ENCODE measurements around the gene CLCA1.

Gene CLCA1

GRCh38 chr1:86504137-86504479 lies 35.4 kb downstream of the CLCA1 start:
- DNase-seq, result no peak
- no peak for ATAC-seq

DNA sequence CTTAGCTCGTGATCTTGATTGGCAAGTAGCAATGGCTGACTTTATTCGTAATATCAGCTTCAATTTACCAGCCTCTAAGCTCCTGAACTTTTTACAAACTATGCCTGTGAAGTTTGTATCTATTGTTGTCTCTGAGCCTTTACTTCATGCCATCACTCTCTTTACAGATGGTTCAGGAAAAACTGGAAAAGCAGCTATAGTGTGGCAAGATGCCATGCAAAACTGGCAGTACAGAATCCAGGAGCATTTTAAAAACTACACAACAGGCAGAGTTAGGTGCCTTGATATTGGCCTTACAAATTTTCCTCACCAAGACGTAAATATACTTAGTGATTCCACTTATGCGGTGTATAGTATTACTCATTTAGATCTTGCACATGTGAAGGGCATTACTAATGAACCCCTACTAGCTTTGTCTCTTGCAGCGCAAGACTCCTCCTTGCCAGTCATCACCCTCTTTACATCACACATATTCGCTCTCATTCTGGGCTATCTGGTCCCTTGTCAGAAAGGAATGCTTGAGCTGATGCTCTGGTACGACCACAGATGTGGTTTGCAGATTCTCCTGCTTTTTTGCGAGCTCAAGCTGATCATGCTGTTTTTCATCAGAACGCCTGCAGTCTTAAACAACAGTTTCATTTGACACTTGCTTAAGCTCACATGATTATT lies 36.3 kb downstream of the CLCA1 start:
- DNase-seq (no peak), ATAC-seq (no peak)

GRCh38 chr1:86505564-86505902 lies 36.8 kb downstream of the CLCA1 start:
- DNase-seq, result no peak
- no peak for ATAC-seq

DNA sequence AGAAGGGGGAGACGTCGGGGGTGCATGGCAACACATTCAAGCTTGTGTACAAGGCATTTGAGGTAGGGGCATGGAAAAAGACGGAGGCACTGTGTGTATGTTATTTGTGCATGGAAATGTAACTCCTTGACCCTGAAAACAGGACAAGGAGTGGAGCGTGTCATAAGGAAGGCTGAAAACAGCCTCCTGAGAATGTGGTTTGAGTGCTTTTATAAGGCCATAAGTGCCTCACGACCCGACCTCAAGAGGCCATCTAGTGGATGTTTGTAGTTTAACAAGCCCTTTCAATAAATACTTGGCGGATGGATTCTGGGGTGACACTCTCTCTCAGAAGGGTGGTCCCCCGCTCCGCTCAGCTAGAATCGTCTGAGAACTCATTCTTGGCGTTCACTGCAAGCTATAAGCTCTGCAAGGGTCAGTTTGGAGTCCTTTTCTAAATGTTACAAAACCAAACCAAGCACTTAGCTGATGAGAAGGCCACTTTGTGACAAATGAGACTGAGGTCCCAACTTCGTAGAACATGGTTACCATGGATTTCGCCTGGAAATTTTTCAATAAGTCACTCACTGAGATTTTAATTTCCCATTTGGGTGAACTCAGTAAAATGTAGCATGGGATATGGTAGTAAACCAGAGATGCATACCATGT lies 39.3 kb downstream of the CLCA1 start:
- ATAC-seq, result no peak

GRCh38 chr1:86508583-86508969 lies 39.8 kb downstream of the CLCA1 start:
- ATAC-seq (no peak), DNase-seq (no peak)

More for the DNA sequence above, 39.3 kb downstream of the CLCA1 start:
- no peak for DNase-seq

GRCh38 chr1:86515597-86515996 lies 46.9 kb downstream of the CLCA1 start:
- ATAC-seq (no peak), DNase-seq (no peak)

DNA sequence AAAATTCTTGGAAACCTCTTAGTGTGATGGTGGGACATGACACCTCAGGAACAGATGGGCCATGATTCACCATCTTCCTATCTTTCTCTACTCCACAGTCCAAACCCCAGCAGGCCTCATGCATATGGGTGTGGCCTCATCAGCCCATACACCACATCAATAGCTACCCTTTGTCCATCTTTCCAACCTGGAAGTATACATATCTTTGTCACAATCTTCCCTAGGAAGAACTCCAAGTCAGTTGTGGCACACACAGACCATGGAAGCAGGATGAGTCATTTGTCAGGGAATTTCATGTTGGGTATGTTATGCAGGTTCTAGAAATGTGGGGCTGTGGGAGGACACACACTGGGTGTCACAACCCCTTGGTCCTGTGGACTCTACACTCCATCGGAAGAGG lies 47.6 kb downstream of the CLCA1 start:
- no peak for ATAC-seq

GRCh38 chr1:86517336-86517735 lies 48.6 kb downstream of the CLCA1 start:
- DNase-seq, result no peak
- no peak for ATAC-seq

More for the DNA sequence above, 47.6 kb downstream of the CLCA1 start:
- DNase-seq, result no peak

- DNase-seq, result no peak
- ATAC-seq, result no peak
Observed at GRCh38 chr1:86520789-86521521, 52.2 kb downstream of the CLCA1 start.

DNA sequence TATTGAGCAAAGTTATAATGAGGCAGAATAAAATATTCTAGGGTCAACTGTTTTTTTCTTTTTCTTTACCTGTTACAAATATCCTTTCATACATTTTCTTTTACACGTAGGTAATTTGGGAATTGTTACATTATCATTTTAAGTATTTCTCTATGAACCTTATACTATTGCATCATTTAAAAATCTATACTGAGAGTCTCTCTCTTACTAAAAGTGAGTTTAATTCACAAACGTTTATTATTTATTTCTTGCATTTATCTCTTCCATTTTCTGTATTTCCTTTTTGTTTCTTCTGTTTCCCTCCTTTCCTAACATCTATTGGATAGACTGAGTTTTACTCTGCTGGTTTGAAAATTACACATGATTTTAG lies 52.8 kb downstream of the CLCA1 start:
- ATAC-seq, result no peak

GRCh38 chr1:86522240-86522639 lies 53.5 kb downstream of the CLCA1 start:
- ATAC-seq (no peak), DNase-seq (no peak)

More for the DNA sequence above, 52.8 kb downstream of the CLCA1 start:
- no peak for DNase-seq

GRCh38 chr1:86523670-86524354 lies 55.1 kb downstream of the CLCA1 start:
- no peak for DNase-seq
- ATAC-seq, result no peak

DNA sequence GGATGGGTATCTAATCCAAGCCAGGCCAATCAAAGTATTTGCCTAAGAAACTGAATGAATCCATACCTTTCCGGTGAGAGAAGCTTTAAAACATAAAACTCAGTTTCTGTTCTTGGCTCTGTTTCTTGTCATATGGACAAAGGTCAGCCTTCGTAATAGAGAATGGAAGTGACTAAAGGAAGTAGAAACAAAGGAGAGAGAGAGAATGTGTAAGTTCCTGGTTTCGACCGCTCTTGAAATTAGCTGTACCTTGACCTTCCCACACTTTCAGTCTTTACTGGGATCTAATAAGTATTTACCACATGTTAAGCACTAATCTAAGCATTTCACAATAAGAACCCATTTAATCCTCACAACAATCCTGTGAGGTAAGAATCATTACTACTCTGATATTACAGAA lies 58.6 kb downstream of the CLCA1 start:
- no peak for ATAC-seq
- no peak for DNase-seq

DNA sequence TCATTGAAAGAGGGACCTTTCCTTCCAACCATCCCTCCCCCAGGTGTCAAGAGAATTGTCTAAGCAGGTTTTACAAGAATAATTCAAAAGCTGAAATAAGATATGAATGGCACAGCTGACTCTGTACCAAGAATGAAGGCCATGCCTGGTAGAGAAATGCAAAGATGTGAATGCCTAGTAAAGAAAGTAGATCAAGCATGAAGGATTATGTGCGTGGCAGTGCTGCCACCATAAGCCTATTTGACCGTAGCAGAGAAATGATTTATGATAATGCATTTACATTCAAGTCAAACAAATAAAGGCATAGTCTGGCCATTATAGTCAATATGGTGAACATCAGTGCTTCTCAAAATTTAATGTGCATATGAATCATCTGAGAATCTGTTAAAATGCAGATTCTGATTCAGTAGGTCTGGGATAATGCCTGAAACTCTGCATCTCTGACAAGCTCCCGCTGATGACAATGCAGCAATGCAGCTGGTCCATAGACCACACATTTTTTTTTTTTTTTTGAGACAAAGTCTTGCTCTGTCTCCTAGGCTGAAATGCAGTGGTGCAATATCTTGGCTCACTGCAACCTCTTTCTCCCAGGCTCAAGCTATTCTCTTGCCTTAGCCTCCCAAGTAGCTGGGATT lies 61.6 kb downstream of the CLCA1 start:
- DNase-seq, result no peak

DNA sequence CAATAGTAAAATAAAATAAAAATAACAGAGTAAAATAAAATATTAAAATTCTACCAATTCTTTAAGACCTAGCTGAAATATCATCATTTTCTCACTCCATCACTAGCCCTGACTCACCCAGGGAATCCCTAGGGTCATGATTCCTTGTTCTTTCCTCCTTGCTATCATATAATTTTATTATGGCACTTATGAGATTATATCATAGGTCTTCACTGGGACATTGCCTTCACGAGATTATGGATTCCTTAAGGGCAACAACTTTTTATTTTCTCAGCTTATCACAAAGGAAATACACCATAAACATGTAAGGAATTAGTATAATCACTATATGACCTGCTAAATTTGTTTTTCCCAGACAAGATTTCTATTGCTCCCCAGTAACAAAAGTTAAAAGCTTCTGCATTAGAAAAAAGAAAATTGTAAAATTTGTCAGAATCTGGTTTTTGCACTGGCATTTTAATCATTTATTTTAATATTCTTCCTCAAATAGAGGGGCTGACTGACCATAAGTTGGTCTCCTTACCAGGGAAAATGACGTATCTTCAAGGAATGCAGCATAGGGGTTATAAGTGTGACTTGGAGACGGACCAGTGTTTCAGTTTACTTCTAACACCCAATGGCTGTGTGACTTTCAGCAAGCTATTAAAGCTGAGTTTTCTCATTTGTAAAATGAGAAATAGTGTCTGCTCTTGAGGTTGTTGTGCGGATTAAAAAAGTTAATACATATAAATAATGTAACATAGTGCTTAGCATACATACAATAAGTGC lies 69.4 kb downstream of the CLCA1 start:
- ATAC-seq (no peak), DNase-seq (no peak)

More for the DNA sequence above, 61.6 kb downstream of the CLCA1 start:
- no peak for ATAC-seq

- DNase-seq, result no peak
Observed at GRCh38 chr1:86538775-86539174, 70.0 kb downstream of the CLCA1 start.

GRCh38 chr1:86541859-86542258 lies 73.1 kb downstream of the CLCA1 start:
- DNase-seq, result no peak
- no peak for ATAC-seq

More at GRCh38 chr1:86538775-86539174, 70.0 kb downstream of the CLCA1 start:
- ATAC-seq, result no peak

DNA sequence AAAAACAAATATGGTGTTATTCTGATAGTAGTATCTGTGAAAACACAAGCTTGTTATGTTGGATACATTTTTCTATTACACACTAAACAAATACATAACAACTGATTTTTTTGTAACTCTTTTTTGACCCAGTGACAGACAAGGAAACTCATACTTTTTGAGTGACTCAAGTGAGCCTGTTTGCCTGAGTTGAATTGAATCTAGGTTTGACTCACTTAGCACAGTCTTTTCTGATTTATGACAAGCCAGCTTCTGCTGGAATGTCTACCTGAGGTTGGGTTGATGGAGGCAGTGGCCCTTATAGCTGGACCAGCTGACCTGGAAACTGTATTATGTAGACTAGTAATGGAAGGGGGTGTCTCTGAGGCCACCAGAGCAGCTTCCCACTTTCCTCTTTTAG lies 73.9 kb downstream of the CLCA1 start:
- DNase-seq, result no peak
- ATAC-seq, result no peak

DNA sequence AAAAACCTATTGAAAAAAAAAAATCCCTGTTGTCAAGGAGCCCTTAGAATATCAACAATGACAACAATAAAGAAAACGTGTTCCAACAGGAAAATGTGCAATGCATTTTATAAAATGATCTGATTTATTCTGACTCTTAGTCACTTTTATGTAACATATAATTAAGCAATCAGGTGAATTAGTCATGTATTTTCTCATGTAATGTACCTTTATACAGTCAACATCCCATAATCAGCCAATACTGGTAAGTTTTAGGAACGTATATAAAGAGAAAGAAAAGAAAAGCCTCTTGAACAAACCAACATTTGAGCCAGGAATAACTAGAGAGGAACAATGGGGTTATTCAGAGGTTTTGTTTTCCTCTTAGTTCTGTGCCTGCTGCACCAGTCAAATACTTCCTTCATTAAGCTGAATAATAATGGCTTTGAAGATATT lies 78.1 kb downstream of the CLCA1 start, which contains the start of gene CLCA4:
Gene CLCA4, plus strand, starts transcription at position 292 of the 435 bp plus-strand sequence. Its CDS starts 42 bp downstream, at position 334.
- DNase-seq, result no peak
- no peak for ATAC-seq

DNA sequence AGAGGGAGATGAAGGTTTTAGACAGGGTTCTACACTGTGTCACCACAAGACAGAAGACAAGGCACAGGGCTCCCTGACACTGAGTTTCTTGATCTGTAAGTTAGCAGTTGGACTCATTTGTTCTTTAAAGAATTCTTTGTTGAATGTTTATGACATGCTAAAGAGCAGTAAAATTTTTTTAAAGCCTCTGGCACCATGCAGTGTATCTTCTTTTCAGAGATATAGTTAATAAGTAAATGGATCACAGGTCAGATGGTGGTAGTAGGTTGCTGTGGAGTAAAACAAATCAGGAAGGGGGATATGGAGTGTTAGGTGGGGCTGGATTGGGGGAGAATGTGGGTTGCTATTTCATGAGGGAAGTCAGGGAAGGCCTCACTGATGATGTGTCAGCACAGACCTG lies 80.1 kb downstream of the CLCA1 start:
- DNase-seq (no peak), ATAC-seq (no peak)

All from stimulated activated naive CD8-positive, alpha-beta T cell treated with anti-CD3 and anti-CD28 coated beads, Interleukin-15, Interleukin-2, amounts not matched to agents 100 U/mL and 50 U/mL, for 24 hours (primary cell).